ENCODE results near the gene PCDHGB3. TPM values are rescaled to one million over a fixed set of nuclear protein-coding genes. Genes with fewer than 3 reads are reported as not detected.

The PCDHGB3 gene
- total and polyA plus RNA-seq, 10 of the 15 experiments (the other 5 are each of a cell fraction or from before 2014, with no cell fraction given), result 0.12 to 0.50 (median 0.20) TPM; not detected in 4

DNA sequence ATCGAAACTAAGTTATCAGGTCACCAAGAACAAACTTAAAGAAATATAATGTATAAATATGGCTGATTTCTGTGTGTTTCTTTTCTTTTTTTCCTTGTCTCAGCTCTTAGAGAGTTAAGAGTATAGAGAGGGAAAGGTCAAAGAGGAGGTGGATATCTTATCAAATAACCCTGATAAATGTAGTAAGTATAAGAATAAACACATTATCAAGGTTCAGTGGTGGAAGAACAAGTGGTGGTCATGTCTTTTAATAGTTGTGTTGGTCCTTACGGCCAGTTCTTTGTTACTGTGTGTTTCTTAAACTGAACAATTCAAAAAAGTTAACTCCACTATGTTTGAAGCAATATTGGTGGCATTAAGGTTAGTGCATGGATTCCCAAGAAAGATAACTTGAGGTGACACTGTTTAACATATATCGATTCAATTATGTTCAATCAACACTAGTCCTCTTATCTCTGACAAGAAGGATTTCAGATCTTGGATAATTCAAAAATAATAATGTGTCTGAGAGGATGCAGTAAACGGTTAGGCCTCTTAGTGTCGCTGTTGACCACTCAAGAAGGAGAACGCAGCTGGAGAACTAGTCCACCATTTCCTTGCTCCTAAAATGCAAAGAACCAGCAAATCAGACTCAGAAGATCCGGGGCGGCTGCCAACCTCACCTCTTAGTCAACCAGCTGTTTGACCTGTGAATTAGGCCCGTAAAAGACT is 26.6 kb upstream of the PCDHGB3 start, which contains the start of gene PCDHGA3 (continued):
- TF ChIP-seq, protein P1, sequence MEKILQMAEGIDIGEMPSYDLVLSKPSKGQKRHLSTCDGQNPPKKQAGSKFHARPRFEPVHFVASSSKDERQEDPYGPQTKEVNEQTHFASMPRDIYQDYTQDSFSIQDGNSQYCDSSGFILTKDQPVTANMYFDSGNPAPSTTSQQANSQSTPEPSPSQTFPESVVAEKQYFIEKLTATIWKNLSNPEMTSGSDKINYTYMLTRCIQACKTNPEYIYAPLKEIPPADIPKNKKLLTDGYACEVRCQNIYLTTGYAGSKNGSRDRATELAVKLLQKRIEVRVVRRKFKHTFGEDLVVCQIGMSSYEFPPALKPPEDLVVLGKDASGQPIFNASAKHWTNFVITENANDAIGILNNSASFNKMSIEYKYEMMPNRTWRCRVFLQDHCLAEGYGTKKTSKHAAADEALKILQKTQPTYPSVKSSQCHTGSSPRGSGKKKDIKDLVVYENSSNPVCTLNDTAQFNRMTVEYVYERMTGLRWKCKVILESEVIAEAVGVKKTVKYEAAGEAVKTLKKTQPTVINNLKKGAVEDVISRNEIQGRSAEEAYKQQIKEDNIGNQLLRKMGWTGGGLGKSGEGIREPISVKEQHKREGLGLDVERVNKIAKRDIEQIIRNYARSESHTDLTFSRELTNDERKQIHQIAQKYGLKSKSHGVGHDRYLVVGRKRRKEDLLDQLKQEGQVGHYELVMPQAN (conservative IDR thresholded peaks at IDR 0.05), result no peak
- TF ChIP-seq YY1 (IDR thresholded peaks at IDR 0.05; ENCODE audit: low read depth, low read length) (peak; percentile 48; the same call in 1 of the 2 replicates), NR2C2 (IDR thresholded peaks at IDR 0.05; ENCODE audit: borderline replicate concordance, control insufficient read depth, insufficient read length, low read depth) (no peak), ATF7 (IDR thresholded peaks at IDR 0.05; ENCODE audit: low read depth) (no peak), TARDBP (IDR thresholded peaks at IDR 0.05; ENCODE audit: borderline replicate concordance) (no peak), ZNF207 (IDR thresholded peaks at IDR 0.05; ENCODE audit: borderline replicate concordance) (no peak), SPI1 (IDR thresholded peaks at IDR 0.05; ENCODE audit: borderline replicate concordance, insufficient read depth, low read depth, low read length) (no peak), SUZ12 (IDR thresholded peaks at IDR 0.05; ENCODE audit: unreplicated experiment) (no peak), SMC3 (IDR thresholded peaks at IDR 0.05; ENCODE audit: borderline replicate concordance, low read length) (no peak), ESRRA (IDR thresholded peaks at IDR 0.05; ENCODE audit: low read length) (no peak), RAD21 (IDR thresholded peaks at IDR 0.05; ENCODE audit: insufficient read depth, low read depth, low read length) (peak; percentile 33; the same call in 1 of the 2 replicates), LARP7 (IDR thresholded peaks at IDR 0.05) (no peak), CBFB (IDR thresholded peaks at IDR 0.05; ENCODE audit: low read depth) (no peak)
- TF ChIP-seq, protein P2, sequence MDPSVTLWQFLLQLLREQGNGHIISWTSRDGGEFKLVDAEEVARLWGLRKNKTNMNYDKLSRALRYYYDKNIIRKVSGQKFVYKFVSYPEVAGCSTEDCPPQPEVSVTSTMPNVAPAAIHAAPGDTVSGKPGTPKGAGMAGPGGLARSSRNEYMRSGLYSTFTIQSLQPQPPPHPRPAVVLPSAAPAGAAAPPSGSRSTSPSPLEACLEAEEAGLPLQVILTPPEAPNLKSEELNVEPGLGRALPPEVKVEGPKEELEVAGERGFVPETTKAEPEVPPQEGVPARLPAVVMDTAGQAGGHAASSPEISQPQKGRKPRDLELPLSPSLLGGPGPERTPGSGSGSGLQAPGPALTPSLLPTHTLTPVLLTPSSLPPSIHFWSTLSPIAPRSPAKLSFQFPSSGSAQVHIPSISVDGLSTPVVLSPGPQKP (IDR thresholded peaks at IDR 0.05; ENCODE audit: low read depth, low read length), result no peak
